ENCODE measurements around the gene ERC1.
"Not testable (repeated sequence)": the region's sequence is repeated elsewhere in the genome, so short reads cannot be mapped to it uniquely, and the experiment has no call there.

ERC1 gene

DNA sequence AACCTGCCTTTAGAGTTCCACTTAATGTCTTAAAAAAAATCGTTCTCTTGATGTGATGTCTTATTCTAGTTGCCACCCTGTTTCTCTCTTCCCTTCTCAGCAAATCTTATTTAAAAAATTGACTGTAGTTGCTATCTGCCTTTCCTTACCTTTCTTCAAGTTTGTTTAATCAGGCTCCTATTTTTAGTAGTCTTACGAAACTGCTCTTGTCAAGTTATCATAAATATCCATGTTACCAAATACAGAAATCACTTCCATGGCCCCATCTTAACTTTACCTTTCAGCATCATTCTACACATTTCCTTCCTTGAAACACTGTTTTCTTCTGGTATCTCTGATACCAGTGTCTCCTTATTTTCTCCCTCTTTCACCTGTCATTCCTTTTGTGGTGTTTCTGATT, 227.3 kb downstream of the ERC1 start:
- DNase-seq (ENCODE audit: low read depth in 2 of 2) = no peak

DNA sequence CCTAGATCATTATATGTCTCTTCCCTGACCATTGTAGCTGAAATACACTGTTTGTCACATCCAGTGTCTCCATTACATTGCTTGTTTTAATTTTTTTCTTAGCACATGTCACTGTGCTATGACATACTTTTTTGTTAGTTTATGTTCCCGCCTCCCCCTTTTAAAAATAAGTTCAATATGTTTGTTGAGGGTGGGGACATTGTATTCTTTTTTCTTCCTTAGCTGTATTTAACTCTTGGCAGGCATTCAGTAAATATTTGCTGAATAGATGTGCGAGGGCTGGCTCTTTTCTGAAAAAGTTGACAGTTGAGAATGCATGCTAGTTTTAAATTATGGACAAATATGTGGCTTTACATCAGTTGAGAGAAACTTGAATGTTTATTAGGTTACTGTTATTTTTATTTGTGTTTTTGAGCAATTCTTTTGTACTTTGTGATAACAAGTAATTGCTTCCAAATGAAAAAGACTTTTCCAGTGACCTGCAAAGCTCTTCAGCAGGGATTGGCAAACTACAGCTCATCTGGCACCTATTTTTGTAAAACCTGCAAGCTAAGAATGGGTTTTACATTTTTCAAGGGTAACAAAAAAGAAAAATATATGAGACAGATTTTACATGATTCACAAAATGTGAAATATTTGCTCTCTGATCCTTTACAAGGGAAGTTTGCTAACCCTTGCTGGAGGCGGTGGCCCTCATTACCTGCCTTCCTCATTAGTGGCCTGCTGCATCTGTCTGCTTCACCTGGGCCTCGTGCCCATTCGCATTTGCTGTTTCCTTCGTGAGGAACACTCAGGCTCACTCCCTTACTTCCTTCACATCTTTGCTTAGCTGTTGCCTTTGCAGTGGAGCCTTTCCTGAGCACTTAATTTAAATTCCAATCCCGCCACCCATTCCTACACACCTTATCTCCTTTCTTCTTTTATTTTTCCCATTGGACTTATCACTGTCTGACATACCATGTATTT, 229.4 kb downstream of the ERC1 start:
- DNase-seq (ENCODE audit: low read depth in 2 of 2) = no peak

DNA sequence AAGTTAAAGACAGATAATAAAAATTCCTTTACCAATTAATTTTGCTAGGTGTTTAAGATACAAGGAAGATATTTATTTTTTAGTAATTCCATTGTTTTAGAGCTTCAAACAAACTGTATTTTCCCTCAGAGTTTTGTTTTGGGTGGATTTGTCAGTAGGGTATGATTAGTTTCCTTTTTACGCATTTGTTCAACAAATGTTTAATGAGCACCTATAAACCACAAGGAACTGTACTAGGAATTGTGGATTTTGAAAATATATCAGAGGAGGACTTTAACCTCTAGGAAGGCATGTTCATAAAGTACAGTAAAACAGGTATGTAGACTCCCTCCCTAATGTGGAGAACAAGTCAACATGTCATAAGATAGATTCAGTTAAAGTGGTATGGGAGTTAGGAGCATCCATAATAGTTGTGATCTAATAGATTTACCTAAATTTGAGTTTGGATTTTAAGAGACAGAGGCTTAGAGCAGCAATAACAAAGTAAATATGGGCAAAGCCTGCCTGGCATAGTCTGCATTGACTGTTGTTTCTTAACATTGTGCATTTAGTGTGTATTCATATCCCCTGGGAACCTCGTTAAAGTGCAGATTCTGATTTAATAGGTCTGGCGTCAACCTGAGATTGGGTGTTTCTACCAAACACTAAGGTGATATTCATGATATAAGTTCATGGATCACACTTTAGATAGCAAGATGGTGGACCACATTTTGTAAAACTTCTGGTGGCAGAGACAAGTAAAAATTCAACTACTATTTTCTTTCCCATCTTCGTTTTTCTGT, 232.0 kb downstream of the ERC1 start:
- no peak for DNase-seq (ENCODE audit: low read depth in 2 of 2)

DNA sequence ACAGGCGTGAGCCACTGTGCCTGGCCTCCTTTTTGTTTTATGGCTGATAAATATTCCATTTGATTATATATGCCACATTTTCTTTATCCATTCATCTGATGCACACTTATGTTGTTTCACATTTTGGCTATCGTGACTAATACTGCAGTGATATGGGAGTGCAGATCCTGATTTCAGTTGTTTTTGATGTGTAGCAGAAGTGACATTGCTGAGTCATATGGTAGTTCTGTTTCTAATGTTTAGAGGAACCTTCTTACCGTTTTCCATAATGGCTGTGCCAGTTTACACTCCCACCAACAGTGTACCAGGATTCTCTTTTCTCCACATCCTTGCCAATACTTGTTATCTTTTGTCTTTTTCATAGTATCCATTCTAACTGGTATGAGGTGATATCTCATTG, 235.9 kb downstream of the ERC1 start:
- no peak for DNase-seq (ENCODE audit: low read depth in 2 of 2)

DNA sequence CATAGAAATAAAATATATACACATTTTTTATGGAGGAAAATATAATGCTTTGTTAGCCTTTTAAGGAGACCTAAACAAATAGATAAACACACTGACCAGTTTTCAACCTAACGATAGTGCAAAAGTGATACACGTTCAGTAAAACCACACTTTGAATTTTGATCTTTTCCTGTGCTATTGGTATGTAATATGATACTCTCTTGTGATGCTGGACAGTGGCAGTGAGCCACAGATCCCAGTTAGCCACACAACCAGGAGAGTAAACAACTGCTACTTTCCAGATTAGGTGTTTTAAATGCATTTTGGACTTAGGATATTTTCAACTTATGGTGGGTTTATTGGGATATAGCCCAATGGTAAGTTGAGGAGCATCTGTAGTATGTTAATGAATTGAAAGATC, 243.1 kb downstream of the ERC1 start:
- DNase-seq (ENCODE audit: low read depth in 2 of 2) = no peak

DNA sequence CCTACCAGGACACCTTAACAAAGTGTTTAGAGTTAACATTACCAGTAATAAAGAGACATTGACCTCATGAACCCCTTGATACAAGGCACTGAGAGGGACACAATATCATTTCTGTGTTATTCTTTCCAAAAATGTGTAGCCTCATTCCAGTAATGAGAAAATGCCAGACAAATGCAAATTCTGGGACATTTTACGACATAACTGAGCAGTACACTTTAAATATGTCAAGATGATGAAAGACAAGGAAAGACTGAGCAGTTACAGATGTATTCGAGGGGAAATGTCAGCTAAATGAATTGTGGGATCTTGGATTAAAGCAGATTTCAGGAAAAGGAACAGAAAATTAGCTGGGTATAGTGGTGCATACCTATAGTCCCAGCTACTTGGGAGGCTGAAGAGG, 255.6 kb downstream of the ERC1 start:
- no peak for DNase-seq (ENCODE audit: low read depth in 2 of 2)

DNA sequence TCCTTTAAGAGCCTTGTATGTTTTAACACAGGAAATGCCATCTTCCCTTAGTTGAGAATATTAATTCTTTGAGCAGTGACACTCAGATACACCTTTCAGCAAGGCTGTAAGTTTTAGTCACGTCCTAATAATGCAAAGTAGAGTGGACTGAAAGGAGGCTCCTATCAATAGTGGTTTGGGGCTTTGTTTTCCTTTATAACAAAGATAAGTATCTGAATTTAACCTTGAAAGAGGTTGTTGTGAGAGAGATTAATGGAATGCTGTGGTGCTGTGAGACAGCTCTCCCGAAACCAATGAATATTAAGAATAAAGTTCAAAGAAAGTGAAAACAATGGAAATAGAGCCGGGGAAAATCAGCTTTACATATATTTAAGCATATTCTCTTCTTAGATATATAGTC, 259.6 kb downstream of the ERC1 start:
- no peak for DNase-seq (ENCODE audit: low read depth in 2 of 2)

DNA sequence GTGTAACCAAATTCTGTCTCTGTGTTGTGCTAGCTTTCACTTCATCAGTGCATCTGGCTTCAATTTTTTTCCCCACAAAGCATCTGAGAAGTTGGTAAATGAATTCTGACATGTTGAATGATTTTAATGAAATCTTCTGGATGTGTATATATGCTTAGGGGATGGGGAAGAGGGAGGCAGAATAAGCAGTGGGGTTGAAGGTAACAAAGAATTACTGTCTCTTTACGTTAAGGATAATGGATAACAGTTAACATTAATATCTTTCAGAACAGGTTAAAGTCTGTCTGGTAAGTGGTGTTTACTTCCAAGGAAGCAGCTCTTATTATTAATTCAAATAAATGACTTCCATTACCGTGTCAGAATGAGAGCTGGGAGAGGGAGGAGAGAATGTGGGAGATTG, 261.7 kb downstream of the ERC1 start:
- DNase-seq (ENCODE audit: low read depth in 2 of 2) = no peak

DNA sequence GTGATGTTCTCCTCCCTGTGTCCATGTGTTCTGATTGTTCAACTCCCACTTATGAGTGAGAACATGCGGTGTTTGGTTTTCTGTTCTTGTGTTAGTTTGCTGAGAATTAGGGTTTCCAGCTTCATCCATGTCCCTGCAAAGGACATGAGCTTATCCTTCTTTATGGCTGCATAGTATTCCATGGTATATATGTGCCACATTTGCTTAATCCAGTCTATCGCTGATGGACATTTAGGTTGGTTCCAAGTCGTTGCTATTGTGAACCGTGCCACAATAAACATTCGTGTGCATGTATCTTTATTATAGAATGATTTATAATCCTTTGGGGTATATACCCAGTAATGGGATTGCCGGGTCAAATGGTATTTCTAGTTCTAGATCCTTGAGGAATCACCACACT, 264.1 kb downstream of the ERC1 start:
- not testable (repeated sequence) for DNase-seq (ENCODE audit: low read depth in 2 of 2)

DNA sequence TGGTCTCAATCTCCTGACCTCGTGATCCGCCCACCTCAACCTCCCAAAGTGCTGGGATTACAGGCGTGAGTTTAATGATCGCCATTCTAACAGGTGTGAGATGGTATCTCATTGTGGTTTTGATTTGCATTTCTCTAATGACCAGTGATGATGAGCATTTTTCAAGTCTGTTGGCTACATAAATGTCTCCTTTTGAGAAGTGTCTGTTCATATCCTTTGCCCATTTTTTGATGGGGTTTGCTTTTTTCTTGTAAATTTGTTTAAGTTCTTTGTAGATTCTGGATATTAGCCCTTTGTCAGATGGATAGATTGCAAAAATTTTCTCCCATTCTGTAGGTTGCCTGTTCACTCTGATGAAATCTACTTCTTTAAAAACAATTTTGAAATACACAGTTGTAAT, 264.8 kb downstream of the ERC1 start:
- not testable (repeated sequence) for DNase-seq (ENCODE audit: low read depth in 2 of 2)

DNA sequence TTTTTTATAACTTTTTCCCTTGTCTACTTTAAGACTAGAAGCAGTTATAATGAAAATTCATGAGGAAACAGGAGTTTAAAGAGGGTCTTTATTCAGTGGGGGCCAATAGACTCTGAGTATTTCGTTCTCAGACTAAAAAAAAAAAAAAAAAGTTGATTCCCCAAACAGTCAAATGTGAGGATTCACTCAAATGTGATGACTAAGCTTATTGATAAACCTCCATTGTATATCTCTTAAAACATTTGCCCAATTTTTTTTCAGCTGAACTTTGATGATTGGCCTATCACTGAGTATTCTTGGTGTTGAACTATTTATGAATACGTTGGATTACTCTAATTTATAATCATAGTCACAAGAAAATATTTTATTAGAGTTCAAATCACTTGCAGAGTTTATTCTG, 265.3 kb downstream of the ERC1 start:
- DNase-seq (ENCODE audit: low read depth in 2 of 2) = no peak

DNA sequence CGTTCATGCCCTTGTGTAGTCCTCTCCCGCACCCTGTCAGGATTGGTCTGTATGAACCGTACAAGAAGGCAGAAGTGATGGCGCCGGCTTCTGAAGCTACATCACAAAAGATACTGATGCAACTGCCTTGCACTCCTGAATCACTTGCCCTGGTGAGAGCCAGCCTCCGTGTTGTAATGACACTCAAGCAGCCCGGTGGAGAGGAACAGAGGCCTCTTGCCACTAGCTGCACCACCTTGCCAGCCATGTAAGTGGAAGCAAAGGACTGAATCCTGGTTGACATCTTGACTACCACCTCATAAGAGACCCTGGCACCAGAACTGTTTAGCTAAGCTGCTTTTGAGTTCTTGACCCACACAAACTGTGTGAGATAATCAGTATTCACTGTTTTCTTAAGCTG, 266.0 kb downstream of the ERC1 start:
- DNase-seq (ENCODE audit: low read depth in 2 of 2) = no peak

DNA sequence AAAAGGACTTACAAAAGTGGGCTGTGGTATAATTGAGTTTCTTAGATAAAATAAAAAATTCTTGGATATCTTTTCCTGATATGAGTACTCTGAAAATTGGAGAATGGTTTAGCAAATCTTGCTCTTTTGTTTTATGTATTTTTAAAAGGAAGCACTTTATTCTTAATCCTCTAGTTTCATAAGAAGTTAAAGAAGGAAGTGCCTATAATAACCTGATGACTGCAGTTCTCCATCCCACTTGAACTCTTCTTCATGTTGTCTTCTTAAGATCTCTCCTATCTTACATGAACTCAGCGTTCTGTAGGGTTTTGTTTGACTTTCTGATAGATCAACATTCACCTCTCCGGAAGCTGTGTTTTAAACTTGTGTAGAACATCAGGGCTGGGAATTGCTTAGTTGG, 271.0 kb downstream of the ERC1 start:
- DNase-seq (ENCODE audit: low read depth in 2 of 2) = no peak

DNA sequence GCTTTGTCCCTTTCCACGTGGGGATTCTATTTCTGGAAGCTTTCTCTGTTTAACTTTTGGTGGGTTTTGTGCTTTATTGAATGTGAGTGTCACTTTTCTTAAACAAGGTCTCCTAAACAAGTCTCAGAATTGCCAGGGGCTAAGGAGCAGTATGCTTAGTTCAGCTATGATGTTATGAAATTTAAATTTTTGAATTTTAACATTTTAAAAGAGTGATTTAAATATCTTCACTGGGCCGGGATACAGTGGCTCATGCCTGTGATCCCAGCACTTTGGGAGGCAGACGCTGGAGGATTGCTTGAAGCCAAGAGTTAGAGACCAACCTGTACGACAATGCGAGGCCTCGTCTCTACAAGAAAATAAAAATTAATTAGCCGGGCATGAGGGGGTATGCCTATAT, 276.2 kb downstream of the ERC1 start:
- DNase-seq (ENCODE audit: low read depth in 2 of 2) = no peak

DNA sequence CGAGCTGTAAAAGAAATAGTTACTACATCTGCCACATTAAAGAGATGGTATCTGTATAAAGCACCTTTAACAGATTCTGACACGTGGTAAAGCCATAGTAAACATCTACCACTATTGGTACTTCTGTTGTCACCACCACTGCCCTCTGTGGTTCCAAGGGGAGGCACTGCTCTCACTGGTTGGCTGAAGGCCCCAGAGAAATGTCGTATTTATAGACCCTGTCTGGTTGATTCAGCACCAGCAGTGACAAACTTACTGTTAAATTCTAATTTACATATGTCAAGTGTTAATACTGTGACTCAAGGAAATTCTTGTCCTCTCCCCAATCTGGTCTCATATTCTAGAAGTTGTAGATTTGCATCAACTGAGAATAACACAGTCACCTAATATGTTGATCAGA, 281.1 kb downstream of the ERC1 start:
- DNase-seq (ENCODE audit: low read depth in 2 of 2) = no peak

DNA sequence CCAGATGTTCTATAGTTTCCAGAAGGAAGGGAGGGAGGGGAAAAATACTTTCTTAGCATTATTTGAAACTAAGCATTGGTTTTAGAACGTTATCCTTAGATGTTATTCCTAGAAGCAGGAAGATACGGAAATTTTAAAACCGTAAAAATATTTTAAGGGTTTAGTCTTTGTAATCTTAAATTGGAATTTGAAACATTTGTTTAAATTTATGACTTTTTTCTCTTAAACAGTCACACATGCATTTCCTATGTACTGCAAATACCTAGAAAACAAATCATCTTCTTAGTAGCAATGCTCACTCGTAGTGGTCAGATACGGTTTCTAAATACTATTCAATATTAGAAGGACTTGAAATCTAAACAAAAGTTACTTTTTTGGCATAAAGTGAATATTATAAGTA, 282.0 kb downstream of the ERC1 start:
- DNase-seq (ENCODE audit: low read depth in 2 of 2) = no peak

DNA sequence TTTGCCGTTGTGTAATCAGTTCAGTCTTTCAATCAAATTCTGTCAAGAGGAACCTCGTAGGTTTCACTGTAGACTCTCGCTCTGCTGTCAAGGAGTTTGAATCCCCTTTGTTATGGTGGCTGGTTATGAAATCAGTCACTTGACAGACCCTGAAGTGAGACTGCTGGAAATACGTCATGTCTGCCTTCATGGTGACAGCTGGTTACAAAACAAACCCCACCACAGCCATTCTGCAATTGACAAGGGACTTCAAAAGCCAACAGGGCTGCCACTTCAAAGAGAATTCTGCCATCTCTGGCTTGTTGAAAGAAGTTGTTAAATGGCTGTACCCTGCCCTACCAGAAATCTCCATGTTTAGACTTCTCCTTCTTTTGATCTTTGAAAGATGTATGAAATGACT, 286.9 kb downstream of the ERC1 start:
- no peak for DNase-seq (ENCODE audit: low read depth in 2 of 2)

DNA sequence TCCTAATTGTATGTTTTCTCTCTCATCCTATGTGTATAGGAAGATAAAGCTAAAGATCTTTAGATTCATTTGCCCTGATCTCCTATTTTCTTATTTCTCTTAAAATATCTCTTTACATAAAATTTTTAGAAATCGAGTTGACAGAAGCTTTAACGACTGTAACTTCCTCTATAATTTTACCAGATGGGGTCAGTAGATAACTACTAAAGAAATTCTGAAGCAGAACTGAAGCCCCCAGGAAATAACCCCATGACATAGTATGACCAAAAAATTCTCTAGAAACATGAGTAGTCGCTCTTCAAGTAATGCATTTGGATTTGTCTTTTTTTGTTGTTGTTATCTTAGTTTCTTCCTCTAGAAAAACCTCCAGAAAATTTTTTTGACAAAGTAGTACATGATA, 288.0 kb downstream of the ERC1 start:
- no peak for DNase-seq (ENCODE audit: low read depth in 2 of 2)

DNA sequence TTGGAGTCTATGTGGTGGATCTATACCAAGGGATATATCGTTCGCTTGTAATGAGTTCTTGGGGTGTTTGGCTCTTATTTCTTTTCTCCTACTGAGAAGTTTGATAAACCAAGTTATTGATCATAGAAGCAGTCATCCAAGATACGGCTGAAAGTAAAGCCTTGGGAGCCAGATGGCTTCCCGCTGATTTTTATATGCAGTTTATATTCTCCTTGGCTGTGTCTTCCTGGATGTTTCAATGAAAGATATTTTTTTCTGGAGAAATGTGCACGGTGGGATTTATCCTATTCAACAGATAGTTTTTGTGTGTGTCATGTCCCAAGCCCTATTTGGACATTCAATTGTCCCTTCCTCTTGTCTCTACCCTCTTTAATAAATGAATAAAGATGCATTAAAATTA, 289.0 kb downstream of the ERC1 start:
- no peak for DNase-seq (ENCODE audit: low read depth in 2 of 2)

DNA sequence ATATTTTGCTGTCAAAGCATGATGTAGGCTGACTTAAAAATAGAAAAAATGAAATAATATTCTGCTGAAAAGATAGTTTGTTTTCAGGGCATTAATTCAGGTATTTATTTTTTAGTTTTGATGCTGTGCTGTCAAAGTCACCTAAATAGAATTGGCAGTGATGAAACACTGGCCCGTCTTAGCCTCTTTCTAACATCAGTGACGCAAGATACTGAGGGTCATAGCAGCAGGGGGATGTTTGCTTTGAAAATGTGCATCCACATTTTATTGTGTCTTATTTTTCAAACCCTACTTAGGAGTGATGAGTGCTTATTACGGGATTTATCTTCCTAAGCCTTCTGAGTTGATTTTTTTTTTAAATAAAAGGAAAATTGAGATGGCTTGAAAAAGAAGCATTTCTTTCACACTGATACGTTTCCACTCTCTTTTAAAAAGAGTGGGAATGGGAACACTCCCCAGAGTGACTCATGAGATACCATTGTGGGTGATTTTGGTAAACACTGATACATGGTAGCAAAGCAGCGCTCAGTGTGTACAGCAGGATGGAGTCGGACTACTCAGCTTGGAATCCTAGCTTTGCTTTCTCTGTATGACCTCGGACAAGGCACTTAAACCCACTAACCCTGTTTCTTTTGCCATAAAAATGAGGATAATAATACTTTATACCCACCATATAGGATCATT, 290.8 kb downstream of the ERC1 start:
- DNase-seq (ENCODE audit: low read depth in 2 of 2) = no peak

DNA sequence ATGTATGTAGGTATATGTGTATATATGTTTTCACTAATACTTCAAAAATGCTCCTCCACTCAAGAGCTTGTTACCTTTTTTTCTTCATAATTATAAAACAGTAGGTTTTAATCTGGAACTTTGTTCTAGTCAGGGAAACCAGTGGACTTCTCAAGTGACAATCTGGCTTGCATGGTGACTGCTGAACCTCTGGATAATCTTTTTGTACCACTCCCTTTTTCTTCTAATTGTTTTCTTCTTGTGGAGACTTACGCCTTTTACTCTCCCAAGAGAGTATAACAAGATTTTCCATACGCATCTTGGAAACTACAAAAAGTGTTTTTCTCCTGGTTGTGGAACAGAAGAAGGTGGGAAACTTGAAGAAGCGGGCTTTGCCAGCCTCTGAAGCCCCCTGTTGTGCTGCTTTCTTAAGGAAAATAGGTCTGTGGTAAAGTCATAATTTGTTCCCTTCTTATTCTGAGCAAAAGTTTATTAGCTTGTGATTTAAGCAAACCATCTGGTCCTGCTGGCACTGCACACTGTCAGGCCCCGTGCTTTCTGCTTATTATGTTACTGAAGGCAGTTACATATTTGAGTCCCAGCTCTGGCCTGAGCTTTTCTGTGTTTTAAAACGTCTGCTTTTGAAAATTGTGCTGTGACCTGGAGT, 291.8 kb downstream of the ERC1 start:
- DNase-seq (ENCODE audit: low read depth in 2 of 2) = no peak

DNA sequence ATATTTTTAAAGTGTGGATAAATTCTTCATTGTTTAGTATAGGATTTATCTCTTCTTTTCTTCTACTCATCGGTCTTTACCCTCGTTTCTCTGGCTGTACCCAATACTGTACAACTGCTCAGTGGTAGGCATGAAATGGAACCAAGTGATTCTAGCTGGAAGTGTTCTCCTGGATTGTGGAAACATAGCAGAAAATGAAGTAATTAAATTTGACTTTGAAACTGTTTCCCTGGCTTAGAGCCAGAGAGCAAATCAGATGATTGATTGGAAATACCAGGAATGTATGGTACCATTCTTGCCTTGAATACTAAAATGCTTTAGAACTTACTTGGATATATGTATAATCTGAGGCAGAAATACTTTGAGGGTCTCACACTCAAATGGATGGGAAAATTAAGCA, 292.3 kb downstream of the ERC1 start:
- DNase-seq (ENCODE audit: low read depth in 2 of 2) = no peak
